Measurements from ENCODE around the gene CACHD1. TPM values are rescaled to one million over a fixed set of nuclear protein-coding genes. Genes with fewer than 3 reads are reported as not detected.

The CACHD1 gene
- total and polyA plus RNA-seq, 2 of the 4 experiments (the other 2 are of a cell fraction), result 2.9 to 5.9 TPM

- no peak for ATAC-seq (ENCODE audit: low read depth)
- TF ChIP-seq SMC3 (IDR thresholded peaks at IDR 0.05; ENCODE audit: low read depth, low read length) (no peak), MAZ (IDR thresholded peaks at IDR 0.05; ENCODE audit: borderline replicate concordance, low read depth, low read length) (no peak)
Observed at GRCh38 chr1:64489707-64490106, 19.8 kb downstream of the CACHD1 start.

More at GRCh38 chr1:64489707-64490106, 19.8 kb downstream of the CACHD1 start:
- in situ Hi-C loops (cut with MboI; ENCODE audit: low sequenced_read_pairs), result no loop called here
- Histone ChIP-seq H3K14ac (replicated peaks; ENCODE audit: low read depth, low read length) (no peak overlapping the region), H3K27ac (ENCODE audit: insufficient read depth, low read length) (no peak overlapping the region), H3K27me3 (ENCODE audit: control insufficient read depth, insufficient read depth, low read length) (no peaks in the 10 kb centered on the region; the same call in 1 of the 2 replicates), H4K5ac (ENCODE audit: low read depth, low read length) (no peak overlapping the region), H3K4me2 (ENCODE audit: low read depth, low read length) (no peak overlapping the region), H3K23ac (ENCODE audit: low read depth, low read length) (no peak overlapping the region), H2AFZ (replicated peaks; ENCODE audit: low read length, poor library complexity) (no peak overlapping the region), H3K9ac (ENCODE audit: low read depth, low read length) (no peak overlapping the region), H3K4me3 (ENCODE audit: insufficient read depth, low read depth, low read length) (no peak overlapping the region), H3K9me3 (ENCODE audit: control insufficient read depth, insufficient read depth, low read length) (no peaks in the 10 kb centered on the region), H2BK20ac (ENCODE audit: low read depth, low read length) (no peak overlapping the region), H3K4me1 (ENCODE audit: control insufficient read depth, insufficient read depth, low read length) (no peaks in the 10 kb centered on the region), H2BK15ac (ENCODE audit: low read depth, low read length) (no peak overlapping the region), H2BK5ac (ENCODE audit: low read depth, low read length, poor library complexity, severe bottlenecking) (no peak overlapping the region), H3K18ac (ENCODE audit: low read depth, low read length) (no peak overlapping the region), H4K20me1 (ENCODE audit: insufficient read depth, low read length) (no peaks in the 10 kb centered on the region), H3K56ac (ENCODE audit: extremely low read depth, insufficient read depth, low read length) (no peak overlapping the region), H3K79me1 (ENCODE audit: low read depth in 1 of 2, low read length in 2 of 2) (no peaks in the 10 kb centered on the region; a peak in 1 of 4 replicates), H2AK5ac (ENCODE audit: low read depth, low read length) (no peak overlapping the region), H4K8ac (ENCODE audit: low read depth in 2 of 2, low read length in 2 of 2) (no peak overlapping the region), H2AK9ac (replicated peaks; ENCODE audit: low read depth, low read length, poor library complexity) (no peak overlapping the region), H2BK120ac (ENCODE audit: low read depth, low read length) (no peak overlapping the region), H3K36me3 (ENCODE audit: control insufficient read depth, insufficient read depth, low read length) (no peaks in the 10 kb centered on the region), H4K91ac (ENCODE audit: insufficient read depth, low read depth, low read length) (no peak overlapping the region), H3K4ac (ENCODE audit: low read depth, low read length) (no peak overlapping the region), H3K9me1 (ENCODE audit: insufficient read depth, low read length) (no peaks in the 10 kb centered on the region)
- BruUV-seq (replicated peaks), result no TSS peak
- intact Hi-C loops (cut with micrococcal nuclease), result no loop called here
- ChIA-PET CTCF (interaction anchor here (1.0 kb wide), 1 partner anchor 10 kb away, joined by 3 read pairs; no protein-coding TSS in a partner anchor), POLR2A (ENCODE audit: unreplicated experiment) (no interaction called here)
- no peak for DNase-seq
- dilution Hi-C loops (cut with HindIII; ENCODE audit: low sequenced_read_pairs, unreplicated experiment), result no loop called here
